ENCODE data around the gene TM9SF2. TPM values are rescaled to one million over a fixed set of nuclear protein-coding genes. Genes with fewer than 3 reads are reported as not detected.
"Not testable (repeated sequence)": the region's sequence is repeated elsewhere in the genome, so short reads cannot be mapped to it uniquely, and the experiment has no call there.

TM9SF2 gene
- total RNA-seq, 2 experiments from 2014 or later: 48.0 to 48.1 TPM

GRCh38 chr13:99564386-99564785 is 63.1 kb downstream of the TM9SF2 start:
- ChIA-PET CTCF (no interaction called here), POLR2A (no interaction called here)
- no peak overlapping the region for H3K4me3 Mint-ChIP-seq
- no peak overlapping the region for H3K27ac Mint-ChIP-seq
- no peaks in the 10 kb centered on the region for H3K4me1 Mint-ChIP-seq (ENCODE audit: low read depth)
- peaks cover 3% of the 10 kb centered on the region for H3K9me3 Mint-ChIP-seq
- TF ChIP-seq, protein P1, sequence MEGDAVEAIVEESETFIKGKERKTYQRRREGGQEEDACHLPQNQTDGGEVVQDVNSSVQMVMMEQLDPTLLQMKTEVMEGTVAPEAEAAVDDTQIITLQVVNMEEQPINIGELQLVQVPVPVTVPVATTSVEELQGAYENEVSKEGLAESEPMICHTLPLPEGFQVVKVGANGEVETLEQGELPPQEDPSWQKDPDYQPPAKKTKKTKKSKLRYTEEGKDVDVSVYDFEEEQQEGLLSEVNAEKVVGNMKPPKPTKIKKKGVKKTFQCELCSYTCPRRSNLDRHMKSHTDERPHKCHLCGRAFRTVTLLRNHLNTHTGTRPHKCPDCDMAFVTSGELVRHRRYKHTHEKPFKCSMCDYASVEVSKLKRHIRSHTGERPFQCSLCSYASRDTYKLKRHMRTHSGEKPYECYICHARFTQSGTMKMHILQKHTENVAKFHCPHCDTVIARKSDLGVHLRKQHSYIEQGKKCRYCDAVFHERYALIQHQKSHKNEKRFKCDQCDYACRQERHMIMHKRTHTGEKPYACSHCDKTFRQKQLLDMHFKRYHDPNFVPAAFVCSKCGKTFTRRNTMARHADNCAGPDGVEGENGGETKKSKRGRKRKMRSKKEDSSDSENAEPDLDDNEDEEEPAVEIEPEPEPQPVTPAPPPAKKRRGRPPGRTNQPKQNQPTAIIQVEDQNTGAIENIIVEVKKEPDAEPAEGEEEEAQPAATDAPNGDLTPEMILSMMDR (IDR thresholded peaks at IDR 0.05): no peak
- DNase-seq (no peak), ATAC-seq (no peak)
- H3K27me3 Mint-ChIP-seq: no peaks in the 10 kb centered on the region
- H3K36me3 Mint-ChIP-seq (ENCODE audit: low read depth): peaks cover 31% of the 10 kb centered on the region
- intact Hi-C loops (cut with micrococcal nuclease): no loop called here

GRCh38 chr13:99565478-99566124 is 64.3 kb downstream of the TM9SF2 start:
- CTCF ChIA-PET: no interaction called here

DNA sequence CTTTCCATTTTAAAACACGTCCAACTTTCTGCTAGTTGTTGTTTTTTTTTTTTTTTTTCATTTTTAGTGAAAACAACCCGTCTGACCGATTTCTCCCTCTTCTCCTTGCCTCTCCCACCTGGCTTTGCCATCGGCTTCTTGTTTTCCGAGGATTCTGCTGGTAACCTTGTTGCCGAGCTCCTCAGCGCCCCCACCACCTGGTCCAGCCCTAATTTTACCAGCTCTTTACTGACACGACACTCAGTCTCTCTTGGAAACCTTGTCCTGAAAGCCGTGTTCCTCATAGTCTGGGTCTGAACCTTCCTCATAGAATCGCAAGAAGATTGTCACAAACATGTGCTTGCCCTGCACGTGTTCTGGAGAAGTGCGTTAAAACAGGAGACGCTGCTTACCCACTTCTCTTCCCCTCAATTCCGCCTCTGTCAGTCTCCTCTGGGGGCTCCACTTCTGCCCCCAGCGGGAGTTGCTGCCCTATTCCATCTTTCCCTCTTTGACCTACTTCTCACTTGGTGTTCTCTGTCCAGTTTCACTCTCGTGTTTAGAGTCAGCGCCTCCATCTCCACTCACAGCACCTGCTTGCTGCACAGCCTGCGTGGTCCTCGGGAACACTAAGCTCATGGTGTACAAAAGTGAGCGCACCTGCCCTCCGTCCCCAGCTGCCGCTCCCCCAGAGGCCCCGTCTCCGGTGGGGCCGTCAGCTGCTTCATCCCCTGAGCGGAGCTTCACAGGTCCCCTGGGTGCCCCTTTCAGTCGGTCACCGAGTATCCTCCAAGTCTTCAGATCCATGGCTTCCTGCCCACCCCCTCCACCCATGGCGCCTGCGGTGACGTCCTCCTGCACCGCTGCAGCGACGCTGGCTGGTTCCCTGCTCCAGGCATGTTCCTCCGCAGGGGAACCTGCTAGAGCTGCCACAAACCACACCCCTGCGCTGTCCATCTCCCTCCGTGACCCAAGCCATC is 65.1 kb downstream of the TM9SF2 start:
- DNase-seq (no peak), ATAC-seq (no peak)
- Mint-ChIP-seq H3K9me3 (peaks cover 3% of the 10 kb centered on the region), H3K36me3 (ENCODE audit: low read depth) (peaks cover 25% of the 10 kb centered on the region), H3K27ac (peak overlapping the region; percentile 32), H3K4me1 (ENCODE audit: low read depth) (no peaks in the 10 kb centered on the region), H3K27me3 (no peaks in the 10 kb centered on the region), H3K4me3 (peak overlapping the region; percentile 39)
- TF ChIP-seq, protein P1 (IDR thresholded peaks at IDR 0.05): no peak
- intact Hi-C loops (cut with micrococcal nuclease): no loop called here
- POLR2A ChIA-PET: interaction anchor here (1.2 kb wide), 1 partner anchor 9 kb away, joined by 3 read pairs; no protein-coding TSS in a partner anchor
- CTCF ChIA-PET: no interaction called here

More at GRCh38 chr13:99565478-99566124, 64.3 kb downstream of the TM9SF2 start:
- ATAC-seq (no peak), DNase-seq (no peak)
- intact Hi-C loops (cut with micrococcal nuclease): no loop called here
- POLR2A ChIA-PET: no interaction called here
- H3K4me1 Mint-ChIP-seq (ENCODE audit: low read depth): no peaks in the 10 kb centered on the region
- H3K36me3 Mint-ChIP-seq (ENCODE audit: low read depth): peaks cover 29% of the 10 kb centered on the region
- no peak overlapping the region for H3K27ac Mint-ChIP-seq
- TF ChIP-seq, protein P1 (IDR thresholded peaks at IDR 0.05): no peak
- H3K27me3 Mint-ChIP-seq: no peaks in the 10 kb centered on the region
- H3K4me3 Mint-ChIP-seq: no peak overlapping the region
- H3K9me3 Mint-ChIP-seq: peaks cover 3% of the 10 kb centered on the region

DNA sequence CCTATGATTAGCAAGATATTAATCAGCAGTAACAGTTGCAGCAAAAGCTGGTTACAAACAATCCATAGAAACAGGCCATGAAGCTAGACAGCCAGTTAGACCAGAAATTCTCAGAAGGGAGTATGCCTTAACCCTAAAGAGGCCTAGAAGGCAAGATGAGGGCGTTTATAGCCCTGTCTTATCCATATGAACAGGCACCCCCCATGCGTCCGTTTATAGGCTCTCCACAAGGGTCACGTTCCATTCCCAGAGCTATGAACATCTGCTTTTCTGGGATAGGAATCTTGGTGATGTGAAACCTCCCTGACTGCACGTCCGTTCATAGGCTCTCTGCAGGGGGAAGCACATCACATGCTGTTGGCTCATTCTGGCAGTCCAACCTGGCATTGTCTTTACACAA is 67.6 kb downstream of the TM9SF2 start:
- H3K4me3 Mint-ChIP-seq; ATAC-seq; H3K9me3 Mint-ChIP-seq; DNase-seq; H3K4me1 Mint-ChIP-seq (ENCODE audit: low read depth); intact Hi-C loops (cut with micrococcal nuclease); H3K27ac Mint-ChIP-seq; POLR2A ChIA-PET; CTCF ChIA-PET; H3K27me3 Mint-ChIP-seq: not testable (repeated sequence)
- H3K36me3 Mint-ChIP-seq (ENCODE audit: low read depth): peaks cover 12% of the 10 kb centered on the region

DNA sequence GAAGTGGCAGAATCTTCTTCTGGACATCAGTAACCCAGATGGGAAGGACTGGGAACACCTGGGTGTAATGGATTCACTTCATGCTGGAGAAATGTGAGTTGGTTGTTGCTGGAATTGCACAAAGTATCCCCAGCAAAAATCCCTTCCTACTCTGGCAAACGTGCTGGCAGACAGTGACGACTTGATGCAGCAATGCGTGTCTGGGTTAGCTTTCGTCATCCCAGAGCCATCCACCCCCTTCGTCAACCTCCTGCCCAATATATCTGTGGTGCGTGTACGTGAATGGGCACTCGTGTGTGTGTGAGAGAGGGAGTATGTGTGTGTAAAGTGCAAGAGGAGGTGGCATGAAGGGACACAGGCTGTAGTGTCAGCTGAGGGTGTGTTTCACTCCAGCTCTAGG is 70.9 kb downstream of the TM9SF2 start:
- no peaks in the 10 kb centered on the region for H3K27me3 Mint-ChIP-seq
- no peak for ATAC-seq
- H3K4me1 Mint-ChIP-seq (ENCODE audit: low read depth): no peaks in the 10 kb centered on the region
- POLR2A ChIA-PET: no interaction called here
- no peak overlapping the region for H3K4me3 Mint-ChIP-seq
- no peak for DNase-seq
- intact Hi-C loops (cut with micrococcal nuclease): no loop called here
- H3K27ac Mint-ChIP-seq: no peak overlapping the region
- TF ChIP-seq, protein P1 (IDR thresholded peaks at IDR 0.05): no peak
- CTCF ChIA-PET: interaction anchor here (1.9 kb wide), 1 partner anchor 14 kb away, joined by 5 read pairs; no protein-coding TSS in a partner anchor
- peaks cover 3% of the 10 kb centered on the region for H3K9me3 Mint-ChIP-seq
- no peaks in the 10 kb centered on the region for H3K36me3 Mint-ChIP-seq (ENCODE audit: low read depth)

Data from activated CD8-positive, alpha-beta T cell treated with anti-CD3 and anti-CD28 coated beads for 36 hours (primary cell).